Neural progenitor cell (in vitro differentiated cells): ENCODE data around the gene AMMECR1.

Experiments used
- EZH2phosphoT487 ChIP-seq: fragments of 200-600 bp; sonication (generic); IDR thresholded peaks from 2 replicates; pipeline ENCODE4 v1.6.1; 2017; ENCODE audit warnings: antibody characterized with exemption
- TF ChIP-seq, protein P1 (sequence below): fragments of 200-600 bp; sonication (generic); IDR thresholded peaks from 2 replicates; pipeline ENCODE4 v1.5.1; 2017; ENCODE audit warnings: antibody characterized with exemption, mild to moderate bottlenecking

DNA sequence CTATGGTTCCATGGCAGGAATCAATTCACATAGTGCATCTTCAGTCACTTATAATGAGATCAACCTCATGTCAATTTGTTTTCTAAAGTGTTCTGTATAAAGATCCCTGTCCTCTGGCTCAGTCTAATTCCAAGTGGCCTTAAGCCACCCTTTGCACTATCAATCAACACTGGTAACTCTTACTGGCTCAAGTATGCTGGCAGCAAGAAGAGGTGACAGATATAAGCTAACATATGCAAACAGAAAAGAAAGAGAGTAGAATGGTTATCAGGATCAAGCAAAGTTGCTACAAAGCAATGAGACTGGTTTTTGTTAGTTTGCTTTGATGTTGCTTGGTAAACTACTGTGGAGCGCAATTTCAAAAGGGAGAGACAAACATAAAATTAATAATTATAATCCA, 67.0 kb downstream of the AMMECR1 start:
- TF ChIP-seq, protein P1, sequence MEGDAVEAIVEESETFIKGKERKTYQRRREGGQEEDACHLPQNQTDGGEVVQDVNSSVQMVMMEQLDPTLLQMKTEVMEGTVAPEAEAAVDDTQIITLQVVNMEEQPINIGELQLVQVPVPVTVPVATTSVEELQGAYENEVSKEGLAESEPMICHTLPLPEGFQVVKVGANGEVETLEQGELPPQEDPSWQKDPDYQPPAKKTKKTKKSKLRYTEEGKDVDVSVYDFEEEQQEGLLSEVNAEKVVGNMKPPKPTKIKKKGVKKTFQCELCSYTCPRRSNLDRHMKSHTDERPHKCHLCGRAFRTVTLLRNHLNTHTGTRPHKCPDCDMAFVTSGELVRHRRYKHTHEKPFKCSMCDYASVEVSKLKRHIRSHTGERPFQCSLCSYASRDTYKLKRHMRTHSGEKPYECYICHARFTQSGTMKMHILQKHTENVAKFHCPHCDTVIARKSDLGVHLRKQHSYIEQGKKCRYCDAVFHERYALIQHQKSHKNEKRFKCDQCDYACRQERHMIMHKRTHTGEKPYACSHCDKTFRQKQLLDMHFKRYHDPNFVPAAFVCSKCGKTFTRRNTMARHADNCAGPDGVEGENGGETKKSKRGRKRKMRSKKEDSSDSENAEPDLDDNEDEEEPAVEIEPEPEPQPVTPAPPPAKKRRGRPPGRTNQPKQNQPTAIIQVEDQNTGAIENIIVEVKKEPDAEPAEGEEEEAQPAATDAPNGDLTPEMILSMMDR = no peak
- TF ChIP-seq EZH2phosphoT487 = no peak
